GM21825 (cell line): ENCODE data around the gene FOXP4.
"Not testable (repeated sequence)": the region's sequence is repeated elsewhere in the genome, so short reads cannot be mapped to it uniquely, and the experiment has no call there.

Experiments
- ATAC-seq: cut with Tn5 transposase; IDR thresholded peaks from one replicate; pipeline ENCODE4 v1.9.1; 2021; ENCODE audit warnings: mild to moderate bottlenecking, moderate library complexity; ENCODE audit not compliant: unreplicated experiment

Gene FOXP4

GRCh38 chr6:41596807-41597206, 50.6 kb downstream of the FOXP4 start:
- ATAC-seq: no peak

GRCh38 chr6:41597246-41598000, 51.2 kb downstream of the FOXP4 start:
- ATAC-seq: no peak

- ATAC-seq: no peak
These were observed 52.5 kb downstream of the FOXP4 start for GRCh38 chr6:41598670-41599014.

GRCh38 chr6:41599015-41599851, 53.1 kb downstream of the FOXP4 start:
- ATAC-seq: no peak

GRCh38 chr6:41599852-41600445, 53.8 kb downstream of the FOXP4 start:
- ATAC-seq: no peak

- ATAC-seq: no peak
These were observed 54.5 kb downstream of the FOXP4 start for GRCh38 chr6:41600499-41601247.

GRCh38 chr6:41601248-41601549, 55.0 kb downstream of the FOXP4 start:
- no peak for ATAC-seq

- ATAC-seq: no peak
These were observed 56.2 kb downstream of the FOXP4 start for GRCh38 chr6:41602422-41602743.

- ATAC-seq: no peak
These were observed 56.9 kb downstream of the FOXP4 start for GRCh38 chr6:41602864-41603608.

GRCh38 chr6:41604006-41604405, 57.8 kb downstream of the FOXP4 start:
- ATAC-seq: no peak

GRCh38 chr6:41605649-41606048, 59.5 kb downstream of the FOXP4 start:
- no peak for ATAC-seq

GRCh38 chr6:41607036-41607435, 60.9 kb downstream of the FOXP4 start:
- no peak for ATAC-seq

- no peak for ATAC-seq
These were observed 61.6 kb downstream of the FOXP4 start for GRCh38 chr6:41607736-41608135.

- ATAC-seq: no peak
These were observed 62.4 kb downstream of the FOXP4 start for GRCh38 chr6:41608443-41609151.

- ATAC-seq: no peak
These were observed 68.5 kb downstream of the FOXP4 start for GRCh38 chr6:41614715-41615114.

- ATAC-seq: no peak
These were observed 69.1 kb downstream of the FOXP4 start for GRCh38 chr6:41615311-41615710.

- no peak for ATAC-seq
These were observed 72.4 kb downstream of the FOXP4 start for GRCh38 chr6:41618598-41618997.

- ATAC-seq: not testable (repeated sequence)
These were observed 73.0 kb downstream of the FOXP4 start for GRCh38 chr6:41619193-41619592.

GRCh38 chr6:41621367-41621766, 75.2 kb downstream of the FOXP4 start:
- no peak for ATAC-seq

- ATAC-seq: no peak
These were observed 75.6 kb downstream of the FOXP4 start for GRCh38 chr6:41621802-41622201.
